GM12864 (cell line): ENCODE measurements around the gene PAH.

Experiments used
- DNase-seq: peaks from one replicate; pipeline ENCODE4 v3.0.0-alpha.2; 2011; ENCODE audit warnings: low read depth
- H3K4me3 ChIP-seq: 2 replicates; pipeline ENCODE4 v1.5.1; 2011; ENCODE audit warnings: mild to moderate bottlenecking, low read depth, low read length, control low read depth
- CTCF ChIP-seq: IDR thresholded peaks from 2 replicates; pipeline ENCODE4 v1.5.1; 2011; ENCODE audit warnings: low read depth, mild to moderate bottlenecking, moderate library complexity, low read length, control low read depth, inconsistent platforms; ENCODE audit errors: missing control alignments

PAH gene

DNA sequence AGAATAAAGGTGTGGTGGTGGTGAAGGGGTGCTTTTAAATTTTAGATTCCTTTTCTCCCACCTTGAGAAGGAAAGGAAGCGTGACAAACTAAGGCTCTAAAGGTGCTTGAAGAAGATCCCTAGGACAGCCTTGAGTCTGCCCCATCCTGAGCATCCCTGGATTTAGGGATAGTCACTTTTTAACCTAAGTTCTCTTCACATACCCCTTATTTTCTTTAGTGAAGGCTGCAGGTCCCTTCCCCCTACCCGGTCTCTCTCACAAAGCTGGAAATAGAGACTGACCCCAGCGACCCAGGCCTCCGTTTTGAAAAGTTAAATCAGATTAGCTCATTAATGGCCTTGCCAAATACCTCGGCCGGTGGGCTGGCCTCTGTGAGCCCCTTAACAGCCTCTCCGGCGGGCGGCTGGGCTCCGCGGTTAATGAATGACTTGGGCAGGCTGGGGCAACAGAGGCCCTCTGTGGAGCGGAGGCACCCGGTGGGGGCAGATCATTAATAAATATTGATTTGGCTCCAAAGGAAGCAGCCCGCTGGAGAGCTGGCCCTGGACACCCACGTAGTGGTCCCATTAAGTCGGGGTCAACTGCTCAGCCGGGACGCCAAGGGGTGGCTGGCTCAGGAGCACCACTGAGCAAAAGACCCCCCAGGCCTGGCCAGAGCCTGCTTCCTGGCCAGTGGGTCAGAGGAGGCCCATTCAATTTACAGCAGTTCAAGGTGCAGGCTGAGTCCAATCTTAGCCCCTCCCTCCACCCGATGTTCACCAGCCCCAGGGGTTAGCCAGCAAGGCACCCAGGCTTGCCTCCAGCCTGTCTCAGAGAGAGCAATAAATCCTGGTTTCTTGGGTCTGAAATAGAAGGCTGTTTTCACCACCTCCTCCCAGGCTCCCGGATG is 31.8 kb downstream of the PAH start:
- no peak for TF ChIP-seq CTCF
- DNase-seq, result no peak
- no peak overlapping the region for H3K4me3 ChIP-seq

- no peak overlapping the region for H3K4me3 ChIP-seq
- peak; percentile 85 for TF ChIP-seq CTCF
- DNase-seq, result no peak
Observed at GRCh38 chr12:102883204-102883799, 33.7 kb downstream of the PAH start.

- DNase-seq, result no peak
- no peak for TF ChIP-seq CTCF
- no peak overlapping the region for H3K4me3 ChIP-seq
Observed at GRCh38 chr12:102880783-102881182, 36.3 kb downstream of the PAH start.

DNA sequence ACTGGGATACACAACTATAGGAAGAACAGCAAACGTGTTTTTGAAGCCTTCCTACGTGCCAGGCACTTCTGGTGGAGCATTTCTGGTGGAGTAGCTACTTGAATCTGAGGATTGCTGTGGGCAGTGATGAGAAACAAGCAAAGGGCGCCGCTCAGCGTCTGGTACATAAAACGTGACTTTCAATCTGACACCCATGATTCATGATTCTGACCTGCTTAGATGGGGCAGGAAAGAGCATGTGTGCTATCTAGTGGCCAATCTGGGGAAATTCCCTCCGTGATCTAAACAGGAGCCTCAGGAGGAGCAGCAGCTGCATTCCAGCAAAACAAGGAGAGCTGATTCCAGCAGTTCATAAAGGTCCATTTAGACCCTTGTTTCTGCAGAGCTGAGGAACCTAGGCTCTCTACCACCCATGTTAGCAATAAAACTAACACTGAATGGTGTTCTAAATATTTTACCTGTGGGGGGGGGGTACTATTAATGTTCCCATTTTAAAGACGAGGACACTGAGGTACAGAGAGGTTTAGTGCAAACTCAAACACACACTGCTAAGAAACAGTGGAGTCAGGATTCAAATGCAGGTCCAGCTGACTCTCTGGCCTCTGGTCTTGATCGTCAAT is 37.8 kb downstream of the PAH start:
- no peak overlapping the region for H3K4me3 ChIP-seq
- DNase-seq, result peak; percentile 30
- TF ChIP-seq CTCF, result peak; percentile 67

DNA sequence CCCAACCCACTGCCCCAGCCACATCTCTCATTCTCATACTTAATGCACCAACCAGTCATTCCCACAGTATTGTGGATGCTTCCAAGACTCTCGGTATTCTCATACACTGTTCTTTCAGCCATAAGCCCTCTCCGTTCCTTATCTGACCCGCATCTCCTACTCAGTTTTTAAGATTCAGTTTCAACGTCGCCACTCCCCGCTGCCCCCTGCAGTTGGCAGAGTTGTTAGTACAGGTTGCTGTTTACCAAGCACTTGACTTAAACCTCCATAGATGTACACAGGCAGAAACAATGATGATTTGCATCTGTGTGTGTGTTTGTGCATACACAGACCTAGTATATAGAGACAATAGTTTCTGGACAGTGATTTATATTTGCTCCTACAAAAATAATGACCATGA is 40.2 kb downstream of the PAH start:
- no peak for DNase-seq
- peak; percentile 24 for TF ChIP-seq CTCF
- H3K4me3 ChIP-seq, result no peak overlapping the region

DNA sequence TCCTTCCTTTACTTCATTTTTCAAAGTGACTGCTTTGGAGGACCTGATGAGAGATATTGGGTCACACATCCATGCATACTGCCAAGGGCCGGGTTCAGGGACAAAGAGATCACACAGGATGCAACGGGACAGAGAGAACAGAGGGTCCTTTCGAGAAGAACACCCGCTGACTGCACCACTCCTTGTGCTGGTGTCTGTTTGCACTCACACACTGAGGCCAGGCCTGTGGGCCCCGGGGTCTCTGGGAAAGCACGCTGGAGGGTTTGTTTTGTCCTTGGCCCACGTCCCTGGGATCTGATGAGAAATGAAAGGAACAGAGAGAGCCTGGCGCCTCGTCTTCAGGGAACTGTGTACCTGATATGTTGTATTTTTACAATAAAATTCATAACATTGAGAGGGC is 42.2 kb downstream of the PAH start:
- no peak for TF ChIP-seq CTCF
- H3K4me3 ChIP-seq, result no peak overlapping the region
- no peak for DNase-seq
